GM23338 (cell line): Measurements from ENCODE around the gene DPYD. TPM values are rescaled to one million over a fixed set of nuclear protein-coding genes. Genes with fewer than 3 reads are reported as not detected.

Experiments
- ATAC-seq: fragments of 200-7000 bp; cut with Tn5 transposase; 3 replicates; pipeline ENCODE4 v1.9.1; 2020
- DNase-seq: peaks from one replicate; pipeline ENCODE4 v3.0.0-alpha.2; 2015; ENCODE audit warnings: low spot score
- H2AFZ ChIP-seq: fragments of 200-600 bp; sonication (generic); 2 replicates; pipeline ENCODE4 v1.8.0; 2016; ENCODE audit warnings: antibody characterized with exemption, mild to moderate bottlenecking, moderate library complexity
- H3F3A ChIP-seq: fragments of 200-600 bp; sonication (generic); replicated peaks from 2 replicates; pipeline ENCODE4 v1.8.0; 2017; ENCODE audit warnings: antibody characterized with exemption, mixed run types, low read depth
- H3K27ac ChIP-seq: fragments of 200-600 bp; sonication (generic); 2 replicates; pipeline ENCODE4 v1.6.1; 2016; ENCODE audit warnings: low read depth
- H3K27me3 ChIP-seq: fragments of 200-600 bp; sonication (generic); 2 replicates; pipeline ENCODE4 v1.8.0; 2016; ENCODE audit warnings: mild to moderate bottlenecking, mixed run types, moderate library complexity; ENCODE audit not compliant: insufficient read depth
- H3K36me3 ChIP-seq: fragments of 200-600 bp; sonication (generic); 2 replicates; pipeline ENCODE4 v1.8.0; 2016; ENCODE audit warnings: mild to moderate bottlenecking; ENCODE audit not compliant: insufficient read depth
- H3K4me1 ChIP-seq: fragments of 200-600 bp; sonication (generic); 2 replicates; pipeline ENCODE4 v1.8.0; 2016; ENCODE audit warnings: mild to moderate bottlenecking, moderate library complexity; ENCODE audit not compliant: insufficient read depth
- H3K4me2 ChIP-seq: fragments of 200-600 bp; sonication (generic); 2 replicates; pipeline ENCODE4 v1.7.1; 2017; ENCODE audit warnings: mixed run types
- H3K4me3 ChIP-seq: fragments of 200-600 bp; sonication (generic); 2 replicates; pipeline ENCODE4 v1.6.1; 2016; ENCODE audit warnings: mixed run types
- H3K79me2 ChIP-seq: fragments of 200-600 bp; sonication (generic); replicated peaks from 2 replicates; pipeline ENCODE4 v1.8.0; 2017; ENCODE audit warnings: mild to moderate bottlenecking; ENCODE audit not compliant: insufficient read depth
- H3K9me2 ChIP-seq: fragments of 200-600 bp; sonication (generic); 2 replicates; pipeline ENCODE4 v1.8.0; 2017; ENCODE audit not compliant: insufficient read depth
- H4K20me1 ChIP-seq: fragments of 200-600 bp; sonication (generic); replicated peaks from 2 replicates; pipeline ENCODE4 v1.8.0; 2017; ENCODE audit warnings: mild to moderate bottlenecking; ENCODE audit not compliant: insufficient read depth
- H3K27ac Mint-ChIP-seq: 2 replicates; pipeline ENCODE4 v1.8.0; 2020; ENCODE audit warnings: inconsistent platforms, mild to moderate bottlenecking, moderate library complexity, mixed read lengths
- H3K27me3 Mint-ChIP-seq: 3 replicates; pipeline ENCODE4 v1.8.0; 2022; ENCODE audit warnings: low read depth, mild to moderate bottlenecking, moderate library complexity, mixed read lengths, inconsistent platforms; ENCODE audit not compliant: insufficient read depth, poor library complexity
- H3K36me3 Mint-ChIP-seq: 3 replicates; pipeline ENCODE4 v1.8.0; 2021; ENCODE audit warnings: low read depth, mild to moderate bottlenecking, inconsistent platforms, moderate library complexity, mixed read lengths
- H3K4me1 Mint-ChIP-seq: 3 replicates; pipeline ENCODE4 v1.8.0; 2020; ENCODE audit warnings: mild to moderate bottlenecking, inconsistent platforms, mixed read lengths
- H3K4me3 Mint-ChIP-seq: 3 replicates; pipeline ENCODE4 v1.8.0; 2021; ENCODE audit warnings: moderate library complexity, mild to moderate bottlenecking, inconsistent platforms, mixed read lengths
- H3K9me3 Mint-ChIP-seq: 3 replicates; pipeline ENCODE4 v1.8.0; 2020; ENCODE audit warnings: moderate library complexity, mild to moderate bottlenecking, inconsistent platforms, mixed read lengths
- CREB1 ChIP-seq: fragments of 250-450 bp; sonication (Bioruptor Pico); IDR thresholded peaks from 2 replicates; pipeline ENCODE4 v1.5.0; 2020; ENCODE audit warnings: low read depth, mild to moderate bottlenecking, moderate library complexity
- EZH2 ChIP-seq: fragments of 200-600 bp; sonication (generic); IDR thresholded peaks from one replicate; pipeline ENCODE4 v1.8.0; 2017; ENCODE audit warnings: antibody characterized with exemption, mild to moderate bottlenecking, low read depth; ENCODE audit not compliant: unreplicated experiment
- EZH2phosphoT487 ChIP-seq: fragments of 200-600 bp; sonication (generic); IDR thresholded peaks from one replicate; pipeline ENCODE4 v1.8.1; 2018; ENCODE audit warnings: antibody characterized with exemption; ENCODE audit not compliant: unreplicated experiment
- JUNB ChIP-seq: IDR thresholded peaks from one replicate; pipeline ENCODE4 v1.6.1; 2016; ENCODE audit warnings: antibody characterized with exemption; ENCODE audit not compliant: unreplicated experiment
- NANOG ChIP-seq: IDR thresholded peaks from 2 replicates; pipeline ENCODE4 v1.6.1; 2016; ENCODE audit warnings: antibody characterized with exemption, borderline replicate concordance
- POLR2AphosphoS5 ChIP-seq: IDR thresholded peaks from 2 replicates; pipeline ENCODE4 v1.6.1; 2016; ENCODE audit warnings: antibody characterized with exemption, low read depth
- STAT1 ChIP-seq: IDR thresholded peaks from one replicate; pipeline ENCODE4 v1.6.1; 2016; ENCODE audit warnings: antibody characterized with exemption; ENCODE audit not compliant: unreplicated experiment
- ZNF114 ChIP-seq: fragments of 250-450 bp; sonication (Bioruptor Pico); IDR thresholded peaks from 2 replicates; pipeline ENCODE4 v1.5.0; 2020; ENCODE audit warnings: mild to moderate bottlenecking, moderate library complexity
- ZNF331 ChIP-seq: fragments of 250-450 bp; sonication (Bioruptor Pico); IDR thresholded peaks from 2 replicates; pipeline ENCODE4 v1.5.0; 2020; ENCODE audit warnings: low read depth, mild to moderate bottlenecking, moderate library complexity
- long read RNA-seq: library from polyadenylated mRNA; unstranded; transcript quantifications from one replicate; pipeline ENCODE4 v2.0.0, GENCODE V29; 2020; ENCODE audit not compliant: unreplicated experiment
- polyA plus RNA-seq: library from polyadenylated mRNA; unstranded; fragments of >200 nt; fragmentation: Nextera tagmentation; extraction: Ambion mirVana; gene quantifications from 2 replicates; pipeline ENCODE4 v1.2.1, GENCODE V29; 2016
- total RNA-seq: library from RNA; depleted of rRNA; stranded (reverse); fragments of >200 nt; shearing (Covaris generic); gene quantifications from 2 replicates; pipeline ENCODE4 v1.2.3, GENCODE V29; 2014; rRNA removed
- TF ChIP-seq, protein P1 (sequence below), 2 experiments: fragments of 200-600 bp in 1 of 2; sonication (generic) in 1 of 2; conservative IDR thresholded peaks; 2 replicates each; pipeline versions ENCODE4 v1.5.1 to v1.6.1; 2016 to 2017; ENCODE audit warnings: antibody characterized with exemption in 2 of 2, low read depth in 2 of 2, mild to moderate bottlenecking in 2 of 2, moderate library complexity in 1 of 2
- TF ChIP-seq, protein P2 (sequence below): IDR thresholded peaks from 2 replicates; pipeline ENCODE4 v1.6.1; 2016; ENCODE audit warnings: antibody characterized with exemption
- TF ChIP-seq, protein P3 (sequence below): IDR thresholded peaks from one replicate; pipeline ENCODE4 v1.6.1; 2018; ENCODE audit warnings: antibody characterized with exemption; ENCODE audit not compliant: unreplicated experiment

DPYD gene
- total RNA-seq (0.82 and 1.6 TPM in 2 replicates), polyA plus RNA-seq (0.33 and 0.50 TPM in 2 replicates)
- long read RNA-seq, result 0 reads

DNA sequence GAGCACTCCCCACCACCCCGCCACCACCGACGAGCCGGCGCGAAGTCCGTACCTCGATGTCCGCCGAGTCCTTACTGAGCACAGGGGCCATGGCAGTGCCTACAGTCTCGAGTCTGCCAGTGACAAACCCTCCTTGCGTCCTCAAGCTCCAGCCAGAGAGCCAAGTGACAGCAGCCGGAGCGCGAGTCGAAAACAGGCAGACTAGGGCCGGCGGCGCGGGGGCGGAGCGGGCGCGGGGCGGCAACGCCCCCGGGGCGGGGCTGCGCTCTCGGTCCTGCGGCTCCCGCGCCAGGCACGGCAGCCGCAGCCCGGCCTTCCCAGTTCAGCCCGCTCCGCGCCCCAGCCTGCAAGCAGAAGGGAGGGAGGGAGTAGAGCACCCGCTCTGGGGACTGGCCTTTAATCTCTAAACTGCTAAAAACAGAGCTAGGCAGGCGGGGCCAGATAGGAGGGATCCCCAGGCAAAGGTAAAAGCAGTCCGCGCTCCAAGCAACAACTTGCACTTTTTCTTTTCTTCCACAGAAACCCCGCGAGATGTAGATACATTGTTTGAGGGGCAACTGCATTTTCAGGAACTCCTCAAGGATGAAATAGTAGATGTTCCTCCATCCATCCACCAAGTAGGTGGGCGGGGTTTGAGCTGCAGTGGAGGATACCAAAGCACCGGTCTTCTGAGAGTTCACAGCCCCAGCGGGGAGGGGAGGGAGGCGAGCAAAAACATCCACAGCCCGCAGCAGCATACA lies at the start of gene DPYD:
Gene DPYD (minus strand): TSS at position 203 of the 740 bp plus-strand sequence. CDS start 112 bp downstream, at position 91.
- H3K9me3 Mint-ChIP-seq, result no peaks in the 10 kb centered on the region

DNA sequence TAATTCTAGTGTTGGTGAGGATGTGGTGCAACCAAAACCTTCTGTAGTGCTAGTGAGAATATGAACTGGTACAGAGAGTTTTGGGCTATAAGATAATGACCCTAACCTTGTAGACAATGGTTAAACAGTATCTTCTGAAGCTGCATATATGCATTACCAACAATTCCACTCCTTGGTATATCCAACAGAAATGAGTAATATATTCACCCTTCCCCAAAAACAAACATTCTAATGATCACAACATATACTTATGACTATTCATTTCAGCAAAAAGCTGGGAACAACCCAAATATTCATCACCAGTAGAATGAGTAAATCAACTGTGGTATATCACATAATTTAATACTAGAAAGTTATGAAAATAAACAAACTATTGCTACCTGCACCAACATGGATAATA lies 39.6 kb upstream of the DPYD start:
- H3K9me3 Mint-ChIP-seq, result no peaks in the 10 kb centered on the region
- H3K4me3 ChIP-seq, result no peak overlapping the region
- H3K27ac Mint-ChIP-seq, result no peak overlapping the region
- H3K79me2 ChIP-seq, result no peaks in the 10 kb centered on the region
- H3K4me3 Mint-ChIP-seq, result no peak overlapping the region
- no peaks in the 10 kb centered on the region for H3F3A ChIP-seq
- no peak overlapping the region for H3K27ac ChIP-seq
- H4K20me1 ChIP-seq, result no peaks in the 10 kb centered on the region
- ATAC-seq, result no peak
- no peak overlapping the region for H3K4me2 ChIP-seq
- DNase-seq, result no peak
- TF ChIP-seq CREB1 (CRISPR knock-in tag), result no peak
- no peak for TF ChIP-seq EZH2
- no peak for TF ChIP-seq ZNF114 (CRISPR knock-in tag)
- TF ChIP-seq, protein P1, sequence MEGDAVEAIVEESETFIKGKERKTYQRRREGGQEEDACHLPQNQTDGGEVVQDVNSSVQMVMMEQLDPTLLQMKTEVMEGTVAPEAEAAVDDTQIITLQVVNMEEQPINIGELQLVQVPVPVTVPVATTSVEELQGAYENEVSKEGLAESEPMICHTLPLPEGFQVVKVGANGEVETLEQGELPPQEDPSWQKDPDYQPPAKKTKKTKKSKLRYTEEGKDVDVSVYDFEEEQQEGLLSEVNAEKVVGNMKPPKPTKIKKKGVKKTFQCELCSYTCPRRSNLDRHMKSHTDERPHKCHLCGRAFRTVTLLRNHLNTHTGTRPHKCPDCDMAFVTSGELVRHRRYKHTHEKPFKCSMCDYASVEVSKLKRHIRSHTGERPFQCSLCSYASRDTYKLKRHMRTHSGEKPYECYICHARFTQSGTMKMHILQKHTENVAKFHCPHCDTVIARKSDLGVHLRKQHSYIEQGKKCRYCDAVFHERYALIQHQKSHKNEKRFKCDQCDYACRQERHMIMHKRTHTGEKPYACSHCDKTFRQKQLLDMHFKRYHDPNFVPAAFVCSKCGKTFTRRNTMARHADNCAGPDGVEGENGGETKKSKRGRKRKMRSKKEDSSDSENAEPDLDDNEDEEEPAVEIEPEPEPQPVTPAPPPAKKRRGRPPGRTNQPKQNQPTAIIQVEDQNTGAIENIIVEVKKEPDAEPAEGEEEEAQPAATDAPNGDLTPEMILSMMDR (conservative IDR thresholded peaks at IDR 0.05; ENCODE audit: low read depth in 2 of 2), result no peak
- TF ChIP-seq, protein P2, sequence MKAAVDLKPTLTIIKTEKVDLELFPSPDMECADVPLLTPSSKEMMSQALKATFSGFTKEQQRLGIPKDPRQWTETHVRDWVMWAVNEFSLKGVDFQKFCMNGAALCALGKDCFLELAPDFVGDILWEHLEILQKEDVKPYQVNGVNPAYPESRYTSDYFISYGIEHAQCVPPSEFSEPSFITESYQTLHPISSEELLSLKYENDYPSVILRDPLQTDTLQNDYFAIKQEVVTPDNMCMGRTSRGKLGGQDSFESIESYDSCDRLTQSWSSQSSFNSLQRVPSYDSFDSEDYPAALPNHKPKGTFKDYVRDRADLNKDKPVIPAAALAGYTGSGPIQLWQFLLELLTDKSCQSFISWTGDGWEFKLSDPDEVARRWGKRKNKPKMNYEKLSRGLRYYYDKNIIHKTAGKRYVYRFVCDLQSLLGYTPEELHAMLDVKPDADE, result no peak
- no peak for TF ChIP-seq STAT1
- TF ChIP-seq NANOG, result no peak
- no peaks in the 10 kb centered on the region for H3K9me2 ChIP-seq
- H3K36me3 Mint-ChIP-seq, result no peaks in the 10 kb centered on the region
- H3K36me3 ChIP-seq, result no peaks in the 10 kb centered on the region
- no peaks in the 10 kb centered on the region for H3K4me1 Mint-ChIP-seq
- H3K27me3 ChIP-seq, result no peaks in the 10 kb centered on the region
- H3K4me1 ChIP-seq, result no peaks in the 10 kb centered on the region
- no peaks in the 10 kb centered on the region for H3K27me3 Mint-ChIP-seq
- no peak overlapping the region for H2AFZ ChIP-seq

More for the DNA sequence above, at the start of gene DPYD:
- H3K4me1 Mint-ChIP-seq, result peaks cover 18% of the 10 kb centered on the region
- peaks cover 2% of the 10 kb centered on the region for H3K27me3 Mint-ChIP-seq
- DNase-seq (peak; percentile 95), ATAC-seq (peak; percentile 97)
- H3K27ac Mint-ChIP-seq, result peak within 1 kb of the TSS; percentile 86; the same call in 1 of the 2 replicates
- no peaks in the 10 kb centered on the region for H3K36me3 Mint-ChIP-seq
- no peaks in the 10 kb centered on the region for H3F3A ChIP-seq
- H3K27me3 ChIP-seq, result peaks cover 21% of the 10 kb centered on the region
- H3K36me3 ChIP-seq, result no peaks in the 10 kb centered on the region
- H3K79me2 ChIP-seq, result no peaks in the 10 kb centered on the region
- peak within 1 kb of the TSS; percentile 95 for H2AFZ ChIP-seq
- H3K9me2 ChIP-seq, result no peaks in the 10 kb centered on the region
- TF ChIP-seq, protein P1 (conservative IDR thresholded peaks at IDR 0.05; ENCODE audit: low read depth in 2 of 2), result no peak
- no peak for TF ChIP-seq NANOG
- no peak for TF ChIP-seq ZNF331 (CRISPR knock-in tag)
- no peak for TF ChIP-seq EZH2phosphoT487
- TF ChIP-seq JUNB, result peak; percentile 37
- peak; percentile 43; the same call in 1 of the 2 replicates for TF ChIP-seq POLR2AphosphoS5
- TF ChIP-seq STAT1, result no peak
- TF ChIP-seq, protein P3, sequence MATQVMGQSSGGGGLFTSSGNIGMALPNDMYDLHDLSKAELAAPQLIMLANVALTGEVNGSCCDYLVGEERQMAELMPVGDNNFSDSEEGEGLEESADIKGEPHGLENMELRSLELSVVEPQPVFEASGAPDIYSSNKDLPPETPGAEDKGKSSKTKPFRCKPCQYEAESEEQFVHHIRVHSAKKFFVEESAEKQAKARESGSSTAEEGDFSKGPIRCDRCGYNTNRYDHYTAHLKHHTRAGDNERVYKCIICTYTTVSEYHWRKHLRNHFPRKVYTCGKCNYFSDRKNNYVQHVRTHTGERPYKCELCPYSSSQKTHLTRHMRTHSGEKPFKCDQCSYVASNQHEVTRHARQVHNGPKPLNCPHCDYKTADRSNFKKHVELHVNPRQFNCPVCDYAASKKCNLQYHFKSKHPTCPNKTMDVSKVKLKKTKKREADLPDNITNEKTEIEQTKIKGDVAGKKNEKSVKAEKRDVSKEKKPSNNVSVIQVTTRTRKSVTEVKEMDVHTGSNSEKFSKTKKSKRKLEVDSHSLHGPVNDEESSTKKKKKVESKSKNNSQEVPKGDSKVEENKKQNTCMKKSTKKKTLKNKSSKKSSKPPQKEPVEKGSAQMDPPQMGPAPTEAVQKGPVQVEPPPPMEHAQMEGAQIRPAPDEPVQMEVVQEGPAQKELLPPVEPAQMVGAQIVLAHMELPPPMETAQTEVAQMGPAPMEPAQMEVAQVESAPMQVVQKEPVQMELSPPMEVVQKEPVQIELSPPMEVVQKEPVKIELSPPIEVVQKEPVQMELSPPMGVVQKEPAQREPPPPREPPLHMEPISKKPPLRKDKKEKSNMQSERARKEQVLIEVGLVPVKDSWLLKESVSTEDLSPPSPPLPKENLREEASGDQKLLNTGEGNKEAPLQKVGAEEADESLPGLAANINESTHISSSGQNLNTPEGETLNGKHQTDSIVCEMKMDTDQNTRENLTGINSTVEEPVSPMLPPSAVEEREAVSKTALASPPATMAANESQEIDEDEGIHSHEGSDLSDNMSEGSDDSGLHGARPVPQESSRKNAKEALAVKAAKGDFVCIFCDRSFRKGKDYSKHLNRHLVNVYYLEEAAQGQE, result no peak
- peak within 1 kb of the TSS; percentile 99 for H3K4me2 ChIP-seq
- H3K4me1 ChIP-seq, result peaks cover 10% of the 10 kb centered on the region
- no peaks in the 10 kb centered on the region for H4K20me1 ChIP-seq
- H3K27ac ChIP-seq, result peak within 1 kb of the TSS; percentile 81
- peak within 1 kb of the TSS; percentile 88 for H3K4me3 Mint-ChIP-seq
- peak within 1 kb of the TSS; percentile 57 for H3K4me3 ChIP-seq
